Panc1 (cell line): ENCODE results near the gene AKT3.

ENCODE experiments used
- CTCF ChIP-seq: fragments of 450-650 bp; IDR thresholded peaks from 2 replicates; pipeline ENCODE4 v1.5.1; 2017; ENCODE audit warnings: mild to moderate bottlenecking
- POLR2AphosphoS5 ChIP-seq: IDR thresholded peaks from 2 replicates; pipeline ENCODE4 v1.6.1; 2012; ENCODE audit warnings: mild to moderate bottlenecking, low read depth, low read length, moderate library complexity
- REST ChIP-seq, 2 experiments: IDR thresholded peaks; 2 replicates each; pipeline ENCODE4 v1.6.1; 2011 to 2012; ENCODE audit warnings: low read depth in 2 of 2, control low read depth in 1 of 2, low read length in 1 of 2, mild to moderate bottlenecking in 1 of 2, moderate library complexity in 1 of 2; ENCODE audit not compliant: insufficient read depth in 1 of 2
- SIN3A ChIP-seq: IDR thresholded peaks from 2 replicates; pipeline ENCODE4 v1.6.1; 2012; ENCODE audit warnings: low read depth, mild to moderate bottlenecking, low read length, moderate library complexity, borderline replicate concordance; ENCODE audit not compliant: insufficient read depth
- TCF7L2 ChIP-seq: IDR thresholded peaks from 2 replicates; pipeline ENCODE4 v1.6.1; 2011; ENCODE audit warnings: mild to moderate bottlenecking, low read depth, low read length, inconsistent platforms

GRCh38 chr1:243646841-243647240, 203.2 kb downstream of the AKT3 start:
- TF ChIP-seq CTCF (no peak), POLR2AphosphoS5 (no peak), REST (IDR thresholded peaks at IDR 0.05; ENCODE audit: insufficient read depth in 1 of 2, low read depth in 2 of 2, low read length in 1 of 2) (no peak), SIN3A (no peak), TCF7L2 (no peak)
